Lower leg skin (tissue), 3 donors: ENCODE measurements around the gene SMNDC1.

Experiments
- POLR2A ChIP-seq, 2 donors: fragments of 450-650 bp; IDR thresholded peaks; one replicate each; pipeline ENCODE4 v1.6.1; 2016 to 2017; ENCODE audit warnings: antibody characterized with exemption in 2 of 2, mild to moderate bottlenecking in 1 of 2, moderate library complexity in 1 of 2
- TF ChIP-seq, protein P1 (sequence below), 3 donors: fragments of 450-650 bp; IDR thresholded peaks; one replicate each; pipeline ENCODE4 v1.5.1; 2016; ENCODE audit warnings: antibody characterized with exemption in 3 of 3, mild to moderate bottlenecking in 3 of 3, moderate library complexity in 2 of 3

DNA sequence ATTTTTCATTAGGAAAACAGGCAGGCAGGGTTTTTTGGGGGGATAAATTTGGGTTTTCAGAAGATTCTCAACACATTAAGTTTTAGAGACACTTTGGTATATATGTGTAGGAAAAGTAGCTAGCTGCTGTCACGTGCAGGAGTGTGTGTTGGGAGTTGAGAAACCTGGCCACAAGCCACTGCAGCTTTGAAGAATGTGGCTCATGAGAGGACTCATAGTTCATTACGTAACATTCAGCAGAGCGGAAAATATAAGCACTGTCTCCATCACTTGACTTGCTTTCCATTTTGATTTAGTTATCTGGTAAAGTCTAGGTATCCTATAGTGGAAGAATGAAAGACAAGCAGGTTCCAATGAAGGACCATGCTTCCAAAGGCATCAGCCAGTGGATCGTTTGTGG lies 31.2 kb downstream of the SMNDC1 start:
- TF ChIP-seq, protein P1, sequence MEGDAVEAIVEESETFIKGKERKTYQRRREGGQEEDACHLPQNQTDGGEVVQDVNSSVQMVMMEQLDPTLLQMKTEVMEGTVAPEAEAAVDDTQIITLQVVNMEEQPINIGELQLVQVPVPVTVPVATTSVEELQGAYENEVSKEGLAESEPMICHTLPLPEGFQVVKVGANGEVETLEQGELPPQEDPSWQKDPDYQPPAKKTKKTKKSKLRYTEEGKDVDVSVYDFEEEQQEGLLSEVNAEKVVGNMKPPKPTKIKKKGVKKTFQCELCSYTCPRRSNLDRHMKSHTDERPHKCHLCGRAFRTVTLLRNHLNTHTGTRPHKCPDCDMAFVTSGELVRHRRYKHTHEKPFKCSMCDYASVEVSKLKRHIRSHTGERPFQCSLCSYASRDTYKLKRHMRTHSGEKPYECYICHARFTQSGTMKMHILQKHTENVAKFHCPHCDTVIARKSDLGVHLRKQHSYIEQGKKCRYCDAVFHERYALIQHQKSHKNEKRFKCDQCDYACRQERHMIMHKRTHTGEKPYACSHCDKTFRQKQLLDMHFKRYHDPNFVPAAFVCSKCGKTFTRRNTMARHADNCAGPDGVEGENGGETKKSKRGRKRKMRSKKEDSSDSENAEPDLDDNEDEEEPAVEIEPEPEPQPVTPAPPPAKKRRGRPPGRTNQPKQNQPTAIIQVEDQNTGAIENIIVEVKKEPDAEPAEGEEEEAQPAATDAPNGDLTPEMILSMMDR (IDR thresholded peaks at IDR 0.05): no peak
- no peak for TF ChIP-seq POLR2A (IDR thresholded peaks at IDR 0.05)
